WTC11 (cell line): ENCODE data around the gene CLSTN2.

Source experiments
- SP1 ChIP-seq: sonication (generic); formaldehyde crosslinking; conservative IDR thresholded peaks from 2 replicates; pipeline ENCODE4 v1.8.1; 2022; ENCODE audit warnings: missing genetic modification reagents
- TF ChIP-seq, protein P1 (sequence below): fragments of 200-600 bp; IDR thresholded peaks from 2 replicates; pipeline ENCODE4 v1.8.0; 2022; ENCODE audit warnings: antibody characterized with exemption

DNA sequence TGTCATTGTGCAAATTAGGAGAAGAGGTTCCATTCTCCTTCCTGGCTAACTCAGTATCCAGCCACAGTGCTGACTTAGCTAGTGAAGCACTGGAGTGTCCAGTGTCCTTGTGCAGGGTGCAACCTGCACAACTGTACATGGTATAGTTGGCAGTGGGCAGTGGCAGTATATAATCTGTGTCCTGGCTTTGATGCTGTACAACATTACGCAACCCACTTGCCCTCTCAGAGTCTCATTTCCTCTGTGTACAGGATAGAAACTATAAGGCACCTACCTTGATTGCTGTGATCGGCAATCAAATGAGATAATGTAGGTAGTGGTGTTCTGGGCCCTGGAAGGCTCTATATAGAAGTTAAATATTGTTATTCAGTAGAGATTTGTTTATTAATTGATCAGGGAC is 333.6 kb downstream of the CLSTN2 start:
- TF ChIP-seq SP1 (CRISPR knock-in tag) = no peak
- TF ChIP-seq, protein P1, sequence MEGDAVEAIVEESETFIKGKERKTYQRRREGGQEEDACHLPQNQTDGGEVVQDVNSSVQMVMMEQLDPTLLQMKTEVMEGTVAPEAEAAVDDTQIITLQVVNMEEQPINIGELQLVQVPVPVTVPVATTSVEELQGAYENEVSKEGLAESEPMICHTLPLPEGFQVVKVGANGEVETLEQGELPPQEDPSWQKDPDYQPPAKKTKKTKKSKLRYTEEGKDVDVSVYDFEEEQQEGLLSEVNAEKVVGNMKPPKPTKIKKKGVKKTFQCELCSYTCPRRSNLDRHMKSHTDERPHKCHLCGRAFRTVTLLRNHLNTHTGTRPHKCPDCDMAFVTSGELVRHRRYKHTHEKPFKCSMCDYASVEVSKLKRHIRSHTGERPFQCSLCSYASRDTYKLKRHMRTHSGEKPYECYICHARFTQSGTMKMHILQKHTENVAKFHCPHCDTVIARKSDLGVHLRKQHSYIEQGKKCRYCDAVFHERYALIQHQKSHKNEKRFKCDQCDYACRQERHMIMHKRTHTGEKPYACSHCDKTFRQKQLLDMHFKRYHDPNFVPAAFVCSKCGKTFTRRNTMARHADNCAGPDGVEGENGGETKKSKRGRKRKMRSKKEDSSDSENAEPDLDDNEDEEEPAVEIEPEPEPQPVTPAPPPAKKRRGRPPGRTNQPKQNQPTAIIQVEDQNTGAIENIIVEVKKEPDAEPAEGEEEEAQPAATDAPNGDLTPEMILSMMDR = no peak
